ENCODE results near the gene DYNLL1.

The DYNLL1 gene

DNA sequence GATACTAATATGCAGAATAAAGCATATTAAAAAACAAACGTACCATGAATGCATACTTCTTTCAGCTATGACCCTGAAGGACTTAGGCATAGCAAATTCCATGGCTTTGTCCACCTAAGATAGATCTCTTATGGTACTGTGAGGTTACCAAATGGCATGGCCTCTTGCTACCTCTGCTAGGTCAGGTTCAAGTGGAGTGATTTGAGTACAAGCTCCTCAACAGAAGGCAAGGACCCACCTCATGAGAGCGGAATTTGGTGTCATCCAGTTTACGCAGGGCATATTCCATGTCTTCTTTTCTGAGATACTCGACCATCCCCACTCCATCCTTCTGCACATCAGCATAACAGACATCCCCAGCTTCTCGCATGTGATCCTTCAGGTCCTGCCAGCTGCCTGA lies 32.2 kb upstream of the DYNLL1 start:
- no peak for DNase-seq
- Histone ChIP-seq H3K4me1 (ENCODE audit: control insufficient read depth, insufficient read depth, low read length, poor library complexity, severe bottlenecking) (peaks cover 12% of the 10 kb centered on the region), H3K36me3 (ENCODE audit: control insufficient read depth, insufficient read depth, low read length) (peaks cover 62% of the 10 kb centered on the region), H3K9me3 (ENCODE audit: control insufficient read depth, low read length) (no peaks in the 10 kb centered on the region), H3K4me3 (ENCODE audit: insufficient read depth, low read depth, low read length, poor library complexity, severe bottlenecking) (no peak overlapping the region), H3K27me3 (replicated peaks; ENCODE audit: control insufficient read depth, insufficient read depth, low read length, poor library complexity, severe bottlenecking) (no peaks in the 10 kb centered on the region), H3K27ac (ENCODE audit: insufficient read depth, low read length, poor library complexity, severe bottlenecking) (no peak overlapping the region)

DNA sequence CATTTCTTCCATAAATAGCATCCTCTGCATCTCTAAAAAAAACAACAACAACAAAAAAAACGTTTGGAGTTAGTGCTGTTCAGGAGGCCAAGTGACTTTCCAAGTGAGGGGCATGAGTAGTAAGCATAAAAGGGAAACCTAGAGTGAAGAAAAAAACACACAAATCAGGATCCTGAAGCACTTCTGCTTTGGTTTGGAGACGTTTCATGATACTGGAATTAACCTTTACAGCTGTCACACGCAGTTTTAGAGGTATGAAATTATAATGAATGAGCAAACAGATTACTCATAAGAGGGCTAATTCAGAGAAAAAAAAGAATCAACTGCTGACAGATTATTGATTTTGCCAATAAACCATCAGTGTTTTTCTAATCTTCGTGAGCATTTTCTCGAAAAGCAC lies 30.2 kb upstream of the DYNLL1 start:
- H3K4me3 ChIP-seq (ENCODE audit: insufficient read depth, low read depth, low read length, poor library complexity, severe bottlenecking) = no peak overlapping the region
- DNase-seq = no peak
- H3K36me3 ChIP-seq (ENCODE audit: control insufficient read depth, insufficient read depth, low read length) = peaks cover 46% of the 10 kb centered on the region
- H3K27me3 ChIP-seq (replicated peaks; ENCODE audit: control insufficient read depth, insufficient read depth, low read length, poor library complexity, severe bottlenecking) = no peaks in the 10 kb centered on the region
- H3K9me3 ChIP-seq (ENCODE audit: control insufficient read depth, low read length) = no peaks in the 10 kb centered on the region
- H3K27ac ChIP-seq (ENCODE audit: insufficient read depth, low read length, poor library complexity, severe bottlenecking) = no peak overlapping the region
- H3K4me1 ChIP-seq (ENCODE audit: control insufficient read depth, insufficient read depth, low read length, poor library complexity, severe bottlenecking) = peaks cover 20% of the 10 kb centered on the region

GRCh38 chr12:120466560-120467315 lies 29.2 kb upstream of the DYNLL1 start:
- Histone ChIP-seq H3K4me1 (ENCODE audit: control insufficient read depth, insufficient read depth, low read length, poor library complexity, severe bottlenecking) (peaks cover 20% of the 10 kb centered on the region), H3K4me3 (ENCODE audit: insufficient read depth, low read depth, low read length, poor library complexity, severe bottlenecking) (no peak overlapping the region), H3K27me3 (replicated peaks; ENCODE audit: control insufficient read depth, insufficient read depth, low read length, poor library complexity, severe bottlenecking) (no peaks in the 10 kb centered on the region), H3K27ac (ENCODE audit: insufficient read depth, low read length, poor library complexity, severe bottlenecking) (peak overlapping the region; percentile 7), H3K36me3 (ENCODE audit: control insufficient read depth, insufficient read depth, low read length) (peaks cover 38% of the 10 kb centered on the region), H3K9me3 (ENCODE audit: control insufficient read depth, low read length) (no peaks in the 10 kb centered on the region)
- no peak for DNase-seq

DNA sequence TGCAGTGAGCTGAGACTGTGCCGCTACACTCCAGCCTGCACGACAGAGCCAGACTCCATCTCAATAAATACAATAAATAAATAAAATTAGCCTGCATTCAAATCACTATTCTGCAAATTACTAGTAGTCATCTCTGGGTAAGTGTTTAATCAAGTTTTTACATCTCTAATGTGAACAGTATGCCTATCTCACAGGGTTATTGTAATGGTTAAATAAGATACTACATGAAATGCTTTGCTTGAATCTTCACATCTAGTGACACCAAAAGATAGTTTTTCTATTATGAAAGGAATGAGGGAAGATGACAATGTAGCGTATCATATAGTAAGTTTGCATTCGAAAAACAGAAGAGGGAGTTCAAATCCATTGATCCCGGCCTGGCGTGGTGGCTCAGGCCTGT lies 28.5 kb upstream of the DYNLL1 start:
- Histone ChIP-seq H3K9me3 (ENCODE audit: control insufficient read depth, low read length) (no peaks in the 10 kb centered on the region), H3K4me1 (ENCODE audit: control insufficient read depth, insufficient read depth, low read length, poor library complexity, severe bottlenecking) (peaks cover 20% of the 10 kb centered on the region), H3K27me3 (replicated peaks; ENCODE audit: control insufficient read depth, insufficient read depth, low read length, poor library complexity, severe bottlenecking) (no peaks in the 10 kb centered on the region), H3K36me3 (ENCODE audit: control insufficient read depth, insufficient read depth, low read length) (peaks cover 32% of the 10 kb centered on the region), H3K27ac (ENCODE audit: insufficient read depth, low read length, poor library complexity, severe bottlenecking) (no peak overlapping the region), H3K4me3 (ENCODE audit: insufficient read depth, low read depth, low read length, poor library complexity, severe bottlenecking) (no peak overlapping the region)
- DNase-seq = no peak

DNA sequence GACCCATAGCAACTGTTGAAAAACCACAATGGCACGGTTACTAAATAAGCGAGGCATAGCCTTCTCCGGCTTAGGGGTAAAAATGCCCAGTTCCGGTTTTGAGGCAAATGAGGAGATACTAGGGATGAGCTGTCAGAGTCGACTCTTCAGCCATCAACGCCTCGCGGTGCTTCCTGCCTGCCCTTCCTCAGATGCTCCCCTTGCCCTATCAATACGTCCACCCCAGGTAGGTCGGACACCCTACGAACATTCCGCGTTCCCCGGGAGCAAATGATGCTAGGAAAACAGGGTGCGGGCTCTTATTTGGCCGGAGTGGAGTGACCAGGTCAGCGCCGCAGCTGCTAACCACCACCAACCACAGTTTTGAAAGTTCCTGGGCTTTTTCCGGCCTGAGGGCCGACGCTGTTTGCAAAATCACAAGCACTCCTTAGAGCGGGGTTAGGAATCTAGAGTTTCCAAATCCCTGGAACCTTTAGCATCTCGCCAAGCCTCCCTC lies 27.5 kb upstream of the DYNLL1 start:
- Histone ChIP-seq H3K27ac (ENCODE audit: insufficient read depth, low read length, poor library complexity, severe bottlenecking) (peak overlapping the region; percentile 83), H3K27me3 (replicated peaks; ENCODE audit: control insufficient read depth, insufficient read depth, low read length, poor library complexity, severe bottlenecking) (no peaks in the 10 kb centered on the region), H3K9me3 (ENCODE audit: control insufficient read depth, low read length) (no peaks in the 10 kb centered on the region), H3K4me3 (ENCODE audit: insufficient read depth, low read depth, low read length, poor library complexity, severe bottlenecking) (peak overlapping the region; percentile 76), H3K36me3 (ENCODE audit: control insufficient read depth, insufficient read depth, low read length) (peaks cover 24% of the 10 kb centered on the region), H3K4me1 (ENCODE audit: control insufficient read depth, insufficient read depth, low read length, poor library complexity, severe bottlenecking) (peaks cover 20% of the 10 kb centered on the region)
- DNase-seq = no peak

DNA sequence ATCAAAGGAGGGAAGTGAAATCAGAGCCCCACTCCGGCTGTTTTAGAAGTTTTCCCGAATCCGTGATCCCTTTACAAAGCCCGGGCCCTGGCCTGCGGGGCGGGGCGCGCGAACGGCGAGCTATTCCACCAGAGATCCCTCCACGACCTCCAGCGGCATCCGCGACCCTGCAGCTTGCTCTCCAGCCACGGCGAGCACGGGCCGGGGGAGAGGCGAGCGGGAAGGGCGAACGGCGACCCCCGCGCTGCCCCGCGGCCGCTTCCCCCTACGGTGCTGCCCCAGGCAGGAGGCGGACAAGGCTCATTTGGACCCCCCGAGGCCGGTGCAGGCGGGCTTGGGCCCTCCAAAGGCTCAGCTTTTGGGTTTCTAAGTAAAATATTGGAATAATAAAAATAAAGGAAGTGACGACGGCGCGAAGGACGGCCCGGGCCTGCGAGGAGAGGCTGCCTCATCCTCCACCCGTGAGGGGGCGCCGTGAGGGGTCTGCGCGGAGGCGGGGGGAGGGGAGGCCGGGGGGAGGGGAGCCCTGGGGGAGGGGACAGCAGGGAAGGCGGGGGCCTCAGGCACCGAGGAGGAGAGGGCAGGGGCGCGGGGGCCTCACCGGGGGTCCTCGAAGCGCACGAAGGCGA lies 27.0 kb upstream of the DYNLL1 start:
- H3K27ac ChIP-seq (ENCODE audit: insufficient read depth, low read length, poor library complexity, severe bottlenecking) = peak overlapping the region; percentile 83
- H3K4me1 ChIP-seq (ENCODE audit: control insufficient read depth, insufficient read depth, low read length, poor library complexity, severe bottlenecking) = peaks cover 20% of the 10 kb centered on the region
- peaks cover 18% of the 10 kb centered on the region for H3K36me3 ChIP-seq (ENCODE audit: control insufficient read depth, insufficient read depth, low read length)
- H3K9me3 ChIP-seq (ENCODE audit: control insufficient read depth, low read length) = no peaks in the 10 kb centered on the region
- H3K27me3 ChIP-seq (replicated peaks; ENCODE audit: control insufficient read depth, insufficient read depth, low read length, poor library complexity, severe bottlenecking) = no peaks in the 10 kb centered on the region
- H3K4me3 ChIP-seq (ENCODE audit: insufficient read depth, low read depth, low read length, poor library complexity, severe bottlenecking) = peak overlapping the region; percentile 76
- no peak for DNase-seq

GRCh38 chr12:120469450-120470149 lies 26.3 kb upstream of the DYNLL1 start, which contains the start of gene SRSF9:
Gene SRSF9, minus strand, starts transcription at chr12:120469748. Its CDS starts 139 bp downstream, at chr12:120469609.
- Histone ChIP-seq H3K27me3 (replicated peaks; ENCODE audit: control insufficient read depth, insufficient read depth, low read length, poor library complexity, severe bottlenecking) (no peaks in the 10 kb centered on the region), H3K36me3 (ENCODE audit: control insufficient read depth, insufficient read depth, low read length) (peaks cover 13% of the 10 kb centered on the region), H3K4me1 (ENCODE audit: control insufficient read depth, insufficient read depth, low read length, poor library complexity, severe bottlenecking) (peaks cover 20% of the 10 kb centered on the region), H3K4me3 (ENCODE audit: insufficient read depth, low read depth, low read length, poor library complexity, severe bottlenecking) (peak within 1 kb of the TSS; percentile 82), H3K27ac (ENCODE audit: insufficient read depth, low read length, poor library complexity, severe bottlenecking) (peak within 1 kb of the TSS; percentile 83), H3K9me3 (ENCODE audit: control insufficient read depth, low read length) (no peaks in the 10 kb centered on the region)
- DNase-seq = peak; percentile 94 to 96 (median 96)

DNA sequence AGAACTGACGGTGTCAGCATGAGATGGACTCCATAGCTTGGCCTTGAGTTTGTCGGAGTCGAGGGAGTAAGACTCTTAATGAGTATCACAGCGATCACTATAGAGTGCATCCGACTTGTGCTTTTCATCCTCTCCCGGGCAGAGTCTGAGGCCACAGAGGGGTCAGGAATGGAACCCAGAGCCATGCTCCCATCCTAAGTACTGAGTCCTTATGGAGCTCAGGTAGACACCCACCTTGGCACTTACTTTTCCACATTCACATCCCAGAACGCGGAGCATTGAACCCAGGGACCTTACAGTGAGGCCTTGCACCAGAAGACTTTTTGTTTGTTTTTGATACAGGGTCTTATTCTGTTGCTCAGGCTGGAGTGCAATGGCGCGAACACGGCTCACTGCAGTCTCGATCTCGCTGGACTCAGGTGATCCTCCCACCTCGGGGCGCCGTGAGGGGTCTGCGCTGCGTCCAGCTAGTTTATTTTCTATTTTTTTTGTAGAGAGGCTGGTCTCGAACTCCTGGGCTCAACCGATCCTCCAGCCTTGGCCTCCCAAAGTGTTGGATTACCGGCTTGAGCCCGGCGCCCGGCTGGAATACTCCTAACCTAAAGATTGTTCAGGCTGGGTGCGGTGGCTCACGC lies 25.6 kb upstream of the DYNLL1 start:
- peak overlapping the region; percentile 83 for H3K27ac ChIP-seq (ENCODE audit: insufficient read depth, low read length, poor library complexity, severe bottlenecking)
- peaks cover 6% of the 10 kb centered on the region for H3K36me3 ChIP-seq (ENCODE audit: control insufficient read depth, insufficient read depth, low read length)
- H3K4me3 ChIP-seq (ENCODE audit: insufficient read depth, low read depth, low read length, poor library complexity, severe bottlenecking) = peak overlapping the region; percentile 82
- H3K9me3 ChIP-seq (ENCODE audit: control insufficient read depth, low read length) = no peaks in the 10 kb centered on the region
- no peak for DNase-seq
- H3K4me1 ChIP-seq (ENCODE audit: control insufficient read depth, insufficient read depth, low read length, poor library complexity, severe bottlenecking) = peaks cover 20% of the 10 kb centered on the region
- H3K27me3 ChIP-seq (replicated peaks; ENCODE audit: control insufficient read depth, insufficient read depth, low read length, poor library complexity, severe bottlenecking) = no peaks in the 10 kb centered on the region

DNA sequence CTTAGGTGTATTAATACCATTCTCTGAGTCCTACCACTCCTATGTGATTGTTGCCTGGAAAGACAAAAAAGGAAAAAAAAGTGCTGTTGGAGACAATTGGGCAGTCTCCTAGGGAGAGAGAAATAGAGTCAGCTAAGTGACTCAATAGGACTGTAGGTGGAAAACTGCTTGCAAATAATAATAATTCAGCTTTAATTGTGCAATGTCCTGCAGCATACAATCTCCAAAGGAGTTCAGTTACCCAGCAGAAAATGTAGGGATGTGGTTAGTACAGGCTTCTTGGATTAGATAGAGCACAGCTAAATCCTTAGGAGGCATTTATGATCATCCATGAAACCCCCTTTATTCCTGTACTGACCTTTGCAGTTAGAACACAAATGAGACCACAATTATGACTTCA lies 23.4 kb upstream of the DYNLL1 start:
- H3K4me1 ChIP-seq (ENCODE audit: control insufficient read depth, insufficient read depth, low read length, poor library complexity, severe bottlenecking) = peaks cover 18% of the 10 kb centered on the region

More for the DNA sequence above, 23.4 kb upstream of the DYNLL1 start:
- Histone ChIP-seq H3K9me3 (ENCODE audit: control insufficient read depth, low read length) (no peaks in the 10 kb centered on the region), H3K27ac (ENCODE audit: insufficient read depth, low read length, poor library complexity, severe bottlenecking) (no peak overlapping the region), H3K4me3 (ENCODE audit: insufficient read depth, low read depth, low read length, poor library complexity, severe bottlenecking) (no peak overlapping the region), H3K36me3 (ENCODE audit: control insufficient read depth, insufficient read depth, low read length) (no peaks in the 10 kb centered on the region), H3K27me3 (replicated peaks; ENCODE audit: control insufficient read depth, insufficient read depth, low read length, poor library complexity, severe bottlenecking) (no peaks in the 10 kb centered on the region)
- no peak for DNase-seq
